ENCODE data around the gene RUFY1.

RUFY1 gene

GRCh38 chr5:179605026-179605833 lies 54.9 kb downstream of the RUFY1 start:
- Histone ChIP-seq H3K27ac (peak overlapping the region in 1 of 2 donors; percentile 11), H3K4me1 (peaks cover 0 to 12% (median 2%) of the 10 kb centered on the region in 4 donors), H3K4me3 (no peak overlapping the region), H3K36me3 (peaks cover 59 to 100% (median 83%) of the 10 kb centered on the region in 3 donors), H3K9me3 (no peaks in the 10 kb centered on the region), H3K27me3 (no peaks in the 10 kb centered on the region)
- no peak for TF ChIP-seq CTCF (IDR thresholded peaks at IDR 0.05)
- intact Hi-C loops (cut with DNase I; ENCODE audit: low total_unique reads) = no loop called here
- DNase-seq = peak; percentile 38 to 55

GRCh38 chr5:179606071-179606909 lies 55.9 kb downstream of the RUFY1 start:
- TF ChIP-seq CTCF (IDR thresholded peaks at IDR 0.05) = no peak
- intact Hi-C loops (cut with DNase I; ENCODE audit: low total_unique reads) = no loop called here
- no peak overlapping the region for H3K4me3 ChIP-seq
- H3K27me3 ChIP-seq = no peaks in the 10 kb centered on the region
- peak overlapping the region in 1 of 2 donors; percentile 11 for H3K27ac ChIP-seq
- peak in 1 of 2 donors; percentile 61 for DNase-seq
- H3K4me1 ChIP-seq = peaks cover 0 to 23% (median 7%) of the 10 kb centered on the region in 4 donors
- peaks cover 54 to 100% (median 85%) of the 10 kb centered on the region in 3 donors for H3K36me3 ChIP-seq
- H3K9me3 ChIP-seq = no peaks in the 10 kb centered on the region

- Histone ChIP-seq H3K9me3 (no peaks in the 10 kb centered on the region), H3K27me3 (no peaks in the 10 kb centered on the region), H3K4me3 (no peak overlapping the region), H3K36me3 (peaks cover 50 to 100% (median 87%) of the 10 kb centered on the region in 3 donors), H3K27ac (peak overlapping the region in 1 of 2 donors; percentile 15), H3K4me1 (peaks cover 0 to 28% (median 10%) of the 10 kb centered on the region in 4 donors)
- TF ChIP-seq CTCF (IDR thresholded peaks at IDR 0.05) = no peak
- intact Hi-C loops (cut with DNase I; ENCODE audit: low total_unique reads) = no loop called here
- peak in 1 of 2 donors; percentile 62 for DNase-seq
Measured at GRCh38 chr5:179606910-179607159, 56.5 kb downstream of the RUFY1 start.

GRCh38 chr5:179607160-179607931 lies 57.0 kb downstream of the RUFY1 start:
- Histone ChIP-seq H3K4me1 (peaks cover 0 to 32% (median 10%) of the 10 kb centered on the region in 4 donors), H3K27me3 (no peaks in the 10 kb centered on the region), H3K36me3 (peaks cover 45 to 99% (median 87%) of the 10 kb centered on the region in 3 donors), H3K9me3 (no peaks in the 10 kb centered on the region), H3K4me3 (no peak overlapping the region), H3K27ac (peak overlapping the region; percentile 15 to 39)
- TF ChIP-seq CTCF (IDR thresholded peaks at IDR 0.05) = no peak
- intact Hi-C loops (cut with DNase I; ENCODE audit: low total_unique reads) = no loop called here
- peak; percentile 49 to 67 for DNase-seq

- intact Hi-C loops (cut with DNase I; ENCODE audit: low total_unique reads) = no loop called here
- Histone ChIP-seq H3K27me3 (no peaks in the 10 kb centered on the region), H3K27ac (peak overlapping the region in 1 of 2 donors; percentile 13), H3K4me3 (no peak overlapping the region), H3K4me1 (peaks cover 0 to 40% (median 10%) of the 10 kb centered on the region in 4 donors), H3K36me3 (peaks cover 45 to 99% (median 87%) of the 10 kb centered on the region in 3 donors), H3K9me3 (no peaks in the 10 kb centered on the region)
- DNase-seq = peak in 1 of 2 donors; percentile 58
- TF ChIP-seq CTCF (IDR thresholded peaks at IDR 0.05) = no peak
Measured at GRCh38 chr5:179608131-179608581, 57.8 kb downstream of the RUFY1 start.
